K562 (cell line): ENCODE measurements around the gene GAL3ST1. TPM values are rescaled to one million over a fixed set of nuclear protein-coding genes. Genes with fewer than 3 reads are reported as not detected.

ENCODE experiments used
- ARID3A ChIP-seq: IDR thresholded peaks from 2 replicates; pipeline ENCODE4 v1.6.1; 2012; ENCODE audit warnings: low read depth, low read length, improper control_type of control experiment, borderline replicate concordance
- CCNT2 ChIP-seq: IDR thresholded peaks from 2 replicates; pipeline ENCODE4 v1.6.1; 2011; ENCODE audit warnings: borderline replicate concordance, low read depth, mild to moderate bottlenecking, moderate library complexity, mixed read lengths, low read length; ENCODE audit not compliant: insufficient read length; ENCODE audit errors: extremely low read depth
- ETV1 ChIP-seq: fragments of 450-650 bp; conservative IDR thresholded peaks from 2 replicates; pipeline ENCODE4 v1.6.1; 2016; ENCODE audit warnings: missing genetic modification characterization, control low read depth, low read depth, missing compliant biosample characterization
- GABPB1 ChIP-seq: sonication (generic); formaldehyde crosslinking; IDR thresholded peaks from 2 replicates; pipeline ENCODE4 v1.8.0; 2022; ENCODE audit warnings: mild to moderate bottlenecking, missing genetic modification reagents
- KDM5B ChIP-seq: fragments of 200-600 bp; sonication (generic); IDR thresholded peaks from 2 replicates; pipeline ENCODE4 v1.6.1; 2012; ENCODE audit warnings: low read depth, mild to moderate bottlenecking, moderate library complexity, low read length, control low read depth, inconsistent platforms; ENCODE audit not compliant: insufficient replicate concordance
- NCOR1 ChIP-seq: fragments of 450-650 bp; IDR thresholded peaks from 2 replicates; pipeline ENCODE4 v1.6.1; 2016; ENCODE audit warnings: mild to moderate bottlenecking, moderate library complexity
- POLR2G ChIP-seq: fragments of 200-400 bp; formaldehyde crosslinking; IDR thresholded peaks from 2 replicates; pipeline ENCODE4 v1.6.1; 2017; ENCODE audit warnings: low read depth, mild to moderate bottlenecking, antibody characterized with exemption, low read length, moderate library complexity
- RBBP5 ChIP-seq: fragments of 200-600 bp; sonication (generic); IDR thresholded peaks from 2 replicates; pipeline ENCODE4 v1.6.1; 2012; ENCODE audit warnings: borderline replicate concordance, mild to moderate bottlenecking, low read length, control low read depth, inconsistent platforms; ENCODE audit not compliant: insufficient read depth, poor library complexity, severe bottlenecking
- RBFOX2 ChIP-seq: fragments of 200-400 bp; formaldehyde crosslinking; IDR thresholded peaks from 2 replicates; pipeline ENCODE4 v1.6.1; 2017; ENCODE audit warnings: low read depth, mild to moderate bottlenecking, low read length, moderate library complexity
- REST ChIP-seq, 2 experiments: fragments of 450-650 bp; formaldehyde crosslinking in 1 of 2; IDR thresholded peaks; 2 replicates each; pipeline versions ENCODE4 v1.4.0 to v1.6.1; 2014 to 2020; ENCODE audit warnings: mild to moderate bottlenecking in 2 of 2, borderline replicate concordance in 1 of 2, low read depth in 1 of 2
- TEAD1 ChIP-seq, 2 experiments: fragments of 450-650 bp in 1 of 2; sonication (generic) in 1 of 2; formaldehyde crosslinking; IDR thresholded peaks; 2 replicates each; pipeline versions ENCODE4 v1.4.0 to v1.8.0; 2020 to 2022; ENCODE audit warnings: mild to moderate bottlenecking in 2 of 2, missing genetic modification reagents in 1 of 2
- ZNF316 ChIP-seq: fragments of 450-650 bp; IDR thresholded peaks from 2 replicates; pipeline ENCODE4 v1.6.1; 2016
- ZNF384 ChIP-seq: IDR thresholded peaks from 2 replicates; pipeline ENCODE4 v1.6.1; 2012; ENCODE audit warnings: low read depth, low read length, improper control_type of control experiment
- ZNF696 ChIP-seq: fragments of 250-450 bp; sonication (Bioruptor Pico); conservative IDR thresholded peaks from 2 replicates; pipeline ENCODE4 v1.4.0; 2020; ENCODE audit warnings: mild to moderate bottlenecking, moderate library complexity
- ZNF79 ChIP-seq: fragments of 250-450 bp; sonication (Bioruptor Pico); IDR thresholded peaks from 2 replicates; pipeline ENCODE4 v1.4.0; 2020; ENCODE audit warnings: low read depth, mild to moderate bottlenecking, moderate library complexity
- polyA plus RNA-seq, 8 experiments: library from polyadenylated mRNA; depleted of rRNA in 4 of 8; stranded (reverse) in 5 of 8; unstranded in 3 of 8; fragments of >200 nt; fragmentation: Nextera tagmentation in 2 of 8; fragmentation: Illumina TruSeq in 1 of 8; extraction: Ambion mirVana in 2 of 8; extraction: Trizol in 1 of 8; gene quantifications; 2 replicates each; pipeline versions ENCODE4 v1.2.1 to v1.2.3, GENCODE V29; 2011 to 2014; ENCODE audit warnings: inconsistent platforms in 1 of 8, missing spikeins in 1 of 8
- total RNA-seq, 7 experiments: library from RNA; depleted of rRNA in 6 of 7; stranded (reverse); fragments of >200 nt in 6 of 7; fragmentation: Illumina TruSeq in 2 of 7; extraction: Trizol in 2 of 7; gene quantifications; 2 replicates each; pipeline versions ENCODE4 v1.2.1 to v1.2.3, GENCODE V29; 2011 to 2021; ENCODE audit warnings: low replicate concordance in 1 of 7

The GAL3ST1 gene
- total and polyA plus RNA-seq, 9 of the 15 experiments (the other 6 are each of a cell fraction or from before 2014, with no cell fraction given), result 0.03 to 1.9 (median 0.33) TPM; not detected in 1

GRCh38 chr22:30606455-30607299, 32.2 kb upstream of the GAL3ST1 start, which contains the start of gene TCN2 (continued):
- TF ChIP-seq REST (IDR thresholded peaks at IDR 0.05; ENCODE audit: borderline replicate concordance), result peak; percentile 49
- no peak for TF ChIP-seq REST (CRISPR knock-in tag; IDR thresholded peaks at IDR 0.05; ENCODE audit: low read depth)
- TF ChIP-seq RBBP5, result no peak
- TF ChIP-seq POLR2G, result peak; percentile 40; the same call in 1 of the 2 replicates
- TF ChIP-seq GABPB1 (CRISPR knock-in tag), result no peak
- TF ChIP-seq KDM5B, result no peak
- no peak for TF ChIP-seq NCOR1
- no peak for TF ChIP-seq TEAD1 (CRISPR knock-in tag; IDR thresholded peaks at IDR 0.05)
- TF ChIP-seq CCNT2, result no peak
- no peak for TF ChIP-seq ZNF696
- peak; percentile 69 for TF ChIP-seq ZNF316
- no peak for TF ChIP-seq ZNF79 (CRISPR knock-in tag)
- 0 out of 2 replicates have a peak, but pooled peaks have one; percentile 34 for TF ChIP-seq RBFOX2
- 0 out of 2 replicates have a peak, but pooled peaks have one; percentile 14 for TF ChIP-seq ETV1 (tag)
- no peak for TF ChIP-seq ARID3A
- no peak for TF ChIP-seq ZNF384
